GM12878 (cell line): ENCODE measurements around the gene COL15A1. TPM values are rescaled to one million over a fixed set of nuclear protein-coding genes. Genes with fewer than 3 reads are reported as not detected.

Source experiments
- ATAC-seq: fragments of 200-7000 bp; cut with Tn5 transposase; 3 replicates; pipeline ENCODE4 v1.9.1; 2020; ENCODE audit warnings: mild to moderate bottlenecking, moderate library complexity
- BruUV-seq: library from RNA; stranded (reverse); fragments of 400-500 nt; replicated peaks from 2 replicates; lab custom pipeline; 2021; lab: Mats Ljungman, UMichigan
- CTCF ChIA-PET: fragments of 300-600 bp; sonication (Branson Sonifier 250); formaldehyde crosslinking; extraction: SDS; loops from one replicate; lab custom pipeline; 2021; ENCODE audit warnings: inconsistent platforms; lab: Yijun Ruan, JAX
- POLR2A ChIA-PET: fragments of 350-600 bp; formaldehyde crosslinking; extraction: SDS; loops from one replicate; lab custom pipeline; 2021; ENCODE audit warnings: inconsistent platforms; lab: Charles Lee
- RAD21 ChIA-PET: fragments of 300-600 bp; sonication (Branson Sonifier 250); formaldehyde crosslinking; loops from one replicate; lab custom pipeline; 2023; ENCODE audit warnings: antibody characterized with exemption; ENCODE audit not compliant: unreplicated experiment; lab: Charles Lee
- SMC1A ChIA-PET: fragments of 300-600 bp; sonication (Branson Sonifier 250); formaldehyde crosslinking; loops from one replicate; lab custom pipeline; 2023; ENCODE audit not compliant: unreplicated experiment, uncharacterized antibody; lab: Charles Lee
- DNase-seq: peaks from one replicate; pipeline ENCODE4 v3.0.0-alpha.2; 2011; ENCODE audit warnings: low read depth, low spot score
- FAIRE-seq: peaks from 3 replicates; lab custom pipeline; 2011; peaks lifted over from hg19 to GRCh38; lab: Jason Lieb, UNC
- H2AFZ ChIP-seq: 2 replicates; pipeline ENCODE4 v1.6.0; 2011; ENCODE audit warnings: low read depth, low read length, control low read depth; ENCODE audit not compliant: control insufficient read depth
- H3K27ac ChIP-seq: 2 replicates; pipeline ENCODE4 v1.5.1; 2011; ENCODE audit warnings: control low read depth; ENCODE audit not compliant: control insufficient read depth, insufficient read depth
- H3K27me3 ChIP-seq, 2 experiments: replicated peaks in 1 of 2; 2 replicates each; pipeline versions ENCODE4 v1.6.0 to v1.6.1; 2011; ENCODE audit warnings: low read length in 1 of 2; ENCODE audit not compliant: control insufficient read depth in 2 of 2, insufficient read depth in 2 of 2
- H3K36me3 ChIP-seq, 2 experiments: 2 replicates each; pipeline ENCODE4 v1.5.1; 2011; ENCODE audit warnings: low read length in 1 of 2; ENCODE audit not compliant: control insufficient read depth in 2 of 2, insufficient read depth in 2 of 2
- H3K4me1 ChIP-seq: 2 replicates; pipeline ENCODE4 v1.6.1; 2011; ENCODE audit warnings: mild to moderate bottlenecking, low read length, moderate library complexity, mixed read lengths; ENCODE audit not compliant: control insufficient read depth, insufficient read depth
- H3K4me2 ChIP-seq: 2 replicates; pipeline ENCODE4 v1.6.0; 2011; ENCODE audit warnings: control low read depth; ENCODE audit not compliant: control insufficient read depth, insufficient read depth
- H3K4me3 ChIP-seq: fragments of 200-600 bp; sonication (generic); 2 replicates; pipeline ENCODE4 v1.5.1; 2016
- H3K79me2 ChIP-seq: 2 replicates; pipeline ENCODE4 v1.6.0; 2011; ENCODE audit warnings: low read length; ENCODE audit not compliant: control insufficient read depth, insufficient read depth
- H3K9ac ChIP-seq: 2 replicates; pipeline ENCODE4 v1.8.0; 2011; ENCODE audit warnings: low read length, control low read depth, mixed read lengths; ENCODE audit not compliant: control insufficient read depth, insufficient read depth
- H3K9me3 ChIP-seq: replicated peaks from 3 replicates; pipeline ENCODE4 v1.5.1; 2011; ENCODE audit warnings: mild to moderate bottlenecking, low read length; ENCODE audit not compliant: control insufficient read depth, insufficient read depth
- H4K20me1 ChIP-seq: 2 replicates; pipeline ENCODE4 v1.6.0; 2011; ENCODE audit not compliant: control insufficient read depth, insufficient read depth
- ATF7 ChIP-seq: fragments of 450-650 bp; IDR thresholded peaks from 2 replicates; pipeline ENCODE4 v1.6.1; 2016; ENCODE audit warnings: low read depth, mild to moderate bottlenecking
- BRCA1 ChIP-seq: IDR thresholded peaks from 2 replicates; pipeline ENCODE4 v1.6.1; 2011; ENCODE audit warnings: low read depth, low read length, improper control_type of control experiment
- EGR1 ChIP-seq, 2 experiments: IDR thresholded peaks; 1 replicate in 1 of 2; 2 replicates in 1 of 2; pipeline ENCODE4 v1.6.1; 2011 to 2012; ENCODE audit warnings: low read depth in 2 of 2, low read length in 2 of 2, borderline replicate concordance in 1 of 2, mild to moderate bottlenecking in 1 of 2, moderate library complexity in 1 of 2
- ESRRA ChIP-seq: IDR thresholded peaks from 2 replicates; pipeline ENCODE4 v1.6.1; 2012; ENCODE audit warnings: mild to moderate bottlenecking, low read length, improper control_type of control experiment
- GABPA ChIP-seq: IDR thresholded peaks from 2 replicates; pipeline ENCODE4 v1.6.1; 2014; ENCODE audit warnings: antibody characterized with exemption, low read depth, mild to moderate bottlenecking, inconsistent platforms
- IRF4 ChIP-seq: IDR thresholded peaks from 2 replicates; pipeline ENCODE4 v1.6.1; 2011; ENCODE audit warnings: low read depth, low read length
- JUNB ChIP-seq: IDR thresholded peaks from 2 replicates; pipeline ENCODE4 v1.6.1; 2016; ENCODE audit warnings: antibody characterized with exemption, mild to moderate bottlenecking
- MEF2B ChIP-seq: fragments of 450-650 bp; IDR thresholded peaks from 2 replicates; pipeline ENCODE4 v1.6.1; 2018; ENCODE audit warnings: mild to moderate bottlenecking, moderate library complexity; ENCODE audit not compliant: partially characterized antibody, poor library complexity, severe bottlenecking
- MLLT1 ChIP-seq: fragments of 450-650 bp; IDR thresholded peaks from 2 replicates; pipeline ENCODE4 v1.6.1; 2016; ENCODE audit warnings: mild to moderate bottlenecking
- MTA2 ChIP-seq: fragments of 450-650 bp; IDR thresholded peaks from 2 replicates; pipeline ENCODE4 v1.6.1; 2016; ENCODE audit warnings: low read depth, mild to moderate bottlenecking, moderate library complexity
- RELA ChIP-seq: fragments of 450-650 bp; IDR thresholded peaks from 2 replicates; pipeline ENCODE4 v1.8.0; 2014; ENCODE audit warnings: borderline replicate concordance; ENCODE audit not compliant: partially characterized antibody
- SMAD5 ChIP-seq: IDR thresholded peaks from 2 replicates; pipeline ENCODE4 v1.6.1; 2016; ENCODE audit warnings: antibody characterized with exemption, low read depth
- SREBF1 ChIP-seq: IDR thresholded peaks from 2 replicates; pipeline ENCODE4 v1.6.1; 2012; ENCODE audit warnings: mild to moderate bottlenecking, low read length
- ZBTB4 ChIP-seq: fragments of 450-650 bp; formaldehyde crosslinking; IDR thresholded peaks from 2 replicates; pipeline ENCODE4 v1.4.0; 2022; ENCODE audit warnings: mild to moderate bottlenecking, moderate library complexity
- ZNF592 ChIP-seq: fragments of 450-650 bp; IDR thresholded peaks from 2 replicates; pipeline ENCODE4 v1.6.1; 2017; ENCODE audit warnings: mild to moderate bottlenecking, moderate library complexity
- WGBS: methylation state at CpG from one replicate; pipeline ENCODE4 v1.1.6; 2016; ENCODE audit warnings: low lambda C conversion rate; ENCODE audit not compliant: insufficient replicate concordance, insufficient coverage; ENCODE audit errors: missing lambda C conversion rate; 5-methylcytosine and 5-hydroxymethylcytosine counted together
- in situ Hi-C: fragments of 300-500 bp; cut with MboI; formaldehyde crosslinking; loops from 9 replicates; pipeline ENCODE4 v1.14.3; 2018; ENCODE audit warnings: mixed read lengths
- intact Hi-C: fragments of 100-400 bp; cut with micrococcal nuclease; formaldehyde crosslinking; loops from one replicate; pipeline ENCODE4 v1.14.2; 2022; ENCODE audit not compliant: unreplicated experiment
- polyA plus RNA-seq, 11 experiments: library from polyadenylated mRNA; depleted of rRNA in 4 of 11; unstranded in 6 of 11; stranded (reverse) in 5 of 11; fragments of >200 nt; fragmentation: Nextera tagmentation in 4 of 11; fragmentation: Illumina TruSeq in 1 of 11; extraction: Ambion mirVana in 4 of 11; extraction: Trizol in 1 of 11; gene quantifications; 1 replicate in 1 of 11; 2 replicates in 10 of 11; pipeline versions ENCODE4 v1.2.1 to v1.2.3, GENCODE V29; 2011 to 2016; ENCODE audit warnings: inconsistent platforms in 2 of 11, missing spikeins in 2 of 11, low read depth in 1 of 11
- total RNA-seq, 4 experiments: library from RNA; depleted of rRNA in 3 of 4; stranded (reverse); fragments of >200 nt in 3 of 4; fragmentation: Illumina TruSeq in 1 of 4; extraction: Trizol in 1 of 4; gene quantifications; 2 replicates each; pipeline versions ENCODE4 v1.2.1 to v1.2.3, GENCODE V29; 2013 to 2021
- TF ChIP-seq, protein P1 (sequence below): fragments of 150-350 bp; IDR thresholded peaks from 2 replicates; pipeline ENCODE4 v1.6.1; 2014; ENCODE audit warnings: mild to moderate bottlenecking, low read depth, low read length

COL15A1 gene
- total and polyA plus RNA-seq, 10 of the 15 experiments (the other 5 are each of a cell fraction or from before 2014, with no cell fraction given) = 0.01 to 0.28 (median 0.06) TPM; not detected in 2

GRCh38 chr9:98897745-98898144 is 46.0 kb upstream of the COL15A1 start:
- no peak for FAIRE-seq
- in situ Hi-C loops (no loop called here), intact Hi-C loops (no loop called here)
- Histone ChIP-seq H3K27me3 (peaks cover 0 to 8% of the 10 kb centered on the region in 2 experiments; a peak in 3 of 4 replicates), H3K4me2 (no peak overlapping the region), H3K9ac (no peak overlapping the region), H3K4me1 (no peaks in the 10 kb centered on the region), H3K79me2 (no peaks in the 10 kb centered on the region), H3K27ac (no peak overlapping the region), H2AFZ (no peak overlapping the region), H3K36me3 (no peaks in the 10 kb centered on the region), H3K9me3 (no peaks in the 10 kb centered on the region; the same call in 2 of the 3 replicates), H4K20me1 (no peaks in the 10 kb centered on the region), H3K4me3 (no peak overlapping the region)
- ChIA-PET CTCF (no interaction called here), POLR2A (no interaction called here), SMC1A (no interaction called here), RAD21 (no interaction called here)
- ATAC-seq = no peak
- no TSS peak for BruUV-seq
- DNase-seq = no peak
- WGBS = 7% methylated on average over 1 of the region's 1 CpG
- TF ChIP-seq ZNF592 (no peak), RELA (no peak), JUNB (no peak), SREBF1 (no peak), ZBTB4 (no peak), MLLT1 (no peak), MEF2B (no peak), ESRRA (no peak), ATF7 (no peak), BRCA1 (no peak), EGR1 (IDR thresholded peaks at IDR 0.05; ENCODE audit: borderline replicate concordance in 1 of 2, low read depth in 2 of 2, low read length in 2 of 2) (no peak), MTA2 (no peak), GABPA (no peak), IRF4 (no peak), SMAD5 (no peak)
- TF ChIP-seq, protein P1, sequence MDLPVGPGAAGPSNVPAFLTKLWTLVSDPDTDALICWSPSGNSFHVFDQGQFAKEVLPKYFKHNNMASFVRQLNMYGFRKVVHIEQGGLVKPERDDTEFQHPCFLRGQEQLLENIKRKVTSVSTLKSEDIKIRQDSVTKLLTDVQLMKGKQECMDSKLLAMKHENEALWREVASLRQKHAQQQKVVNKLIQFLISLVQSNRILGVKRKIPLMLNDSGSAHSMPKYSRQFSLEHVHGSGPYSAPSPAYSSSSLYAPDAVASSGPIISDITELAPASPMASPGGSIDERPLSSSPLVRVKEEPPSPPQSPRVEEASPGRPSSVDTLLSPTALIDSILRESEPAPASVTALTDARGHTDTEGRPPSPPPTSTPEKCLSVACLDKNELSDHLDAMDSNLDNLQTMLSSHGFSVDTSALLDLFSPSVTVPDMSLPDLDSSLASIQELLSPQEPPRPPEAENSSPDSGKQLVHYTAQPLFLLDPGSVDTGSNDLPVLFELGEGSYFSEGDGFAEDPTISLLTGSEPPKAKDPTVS = no peak
